ENCODE results near the gene TBCA. TPM values are rescaled to one million over a fixed set of nuclear protein-coding genes. Genes with fewer than 3 reads are reported as not detected.
"Not testable (repeated sequence)": the region's sequence is repeated elsewhere in the genome, so short reads cannot be mapped to it uniquely, and the experiment has no call there.

Gene TBCA
- total and polyA plus RNA-seq, 11 donors, result 108 to 171 (median 132) TPM

- Histone ChIP-seq H3K27me3 (no peaks in the 10 kb centered on the region), H3K9me3 (peaks cover 0 to 3% (median 0%) of the 10 kb centered on the region in 12 donors), H3K27ac (no peak overlapping the region), H3K4me3 (no peak overlapping the region), H3K36me3 (no peaks in the 10 kb centered on the region), H3K4me1 (peaks cover 0 to 26% (median 8%) of the 10 kb centered on the region in 12 donors)
- 85 to 94% (median 92%) methylated on average over 10 of the region's 10 CpGs for WGBS, 4 donors
- DNase-seq, result no peak
- ATAC-seq, result no peak
- no peak for TF ChIP-seq POLR2A (IDR thresholded peaks at IDR 0.05)
- TF ChIP-seq, protein P1, sequence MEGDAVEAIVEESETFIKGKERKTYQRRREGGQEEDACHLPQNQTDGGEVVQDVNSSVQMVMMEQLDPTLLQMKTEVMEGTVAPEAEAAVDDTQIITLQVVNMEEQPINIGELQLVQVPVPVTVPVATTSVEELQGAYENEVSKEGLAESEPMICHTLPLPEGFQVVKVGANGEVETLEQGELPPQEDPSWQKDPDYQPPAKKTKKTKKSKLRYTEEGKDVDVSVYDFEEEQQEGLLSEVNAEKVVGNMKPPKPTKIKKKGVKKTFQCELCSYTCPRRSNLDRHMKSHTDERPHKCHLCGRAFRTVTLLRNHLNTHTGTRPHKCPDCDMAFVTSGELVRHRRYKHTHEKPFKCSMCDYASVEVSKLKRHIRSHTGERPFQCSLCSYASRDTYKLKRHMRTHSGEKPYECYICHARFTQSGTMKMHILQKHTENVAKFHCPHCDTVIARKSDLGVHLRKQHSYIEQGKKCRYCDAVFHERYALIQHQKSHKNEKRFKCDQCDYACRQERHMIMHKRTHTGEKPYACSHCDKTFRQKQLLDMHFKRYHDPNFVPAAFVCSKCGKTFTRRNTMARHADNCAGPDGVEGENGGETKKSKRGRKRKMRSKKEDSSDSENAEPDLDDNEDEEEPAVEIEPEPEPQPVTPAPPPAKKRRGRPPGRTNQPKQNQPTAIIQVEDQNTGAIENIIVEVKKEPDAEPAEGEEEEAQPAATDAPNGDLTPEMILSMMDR (IDR thresholded peaks at IDR 0.05), result no peak
- intact Hi-C loops (cut with DNase I), result no loop called here
Measured at GRCh38 chr5:77758141-77758938, 17.8 kb downstream of the TBCA start.

- Histone ChIP-seq H3K36me3 (no peaks in the 10 kb centered on the region), H3K27me3 (no peaks in the 10 kb centered on the region), H3K9me3 (no peaks in the 10 kb centered on the region), H3K4me1 (peaks cover 0 to 22% (median 0%) of the 10 kb centered on the region in 12 donors), H3K27ac (no peak overlapping the region), H3K4me3 (no peak overlapping the region)
- no peak for DNase-seq
- 89 to 96% (median 94%) methylated on average over 9 of the region's 9 CpGs for WGBS, 4 donors
- TF ChIP-seq POLR2A (IDR thresholded peaks at IDR 0.05), result no peak
- TF ChIP-seq, protein P1 (IDR thresholded peaks at IDR 0.05), result no peak
- intact Hi-C loops (cut with DNase I), result no loop called here
- no peak for ATAC-seq
Measured at GRCh38 chr5:77751328-77752023, 24.7 kb downstream of the TBCA start.

DNA sequence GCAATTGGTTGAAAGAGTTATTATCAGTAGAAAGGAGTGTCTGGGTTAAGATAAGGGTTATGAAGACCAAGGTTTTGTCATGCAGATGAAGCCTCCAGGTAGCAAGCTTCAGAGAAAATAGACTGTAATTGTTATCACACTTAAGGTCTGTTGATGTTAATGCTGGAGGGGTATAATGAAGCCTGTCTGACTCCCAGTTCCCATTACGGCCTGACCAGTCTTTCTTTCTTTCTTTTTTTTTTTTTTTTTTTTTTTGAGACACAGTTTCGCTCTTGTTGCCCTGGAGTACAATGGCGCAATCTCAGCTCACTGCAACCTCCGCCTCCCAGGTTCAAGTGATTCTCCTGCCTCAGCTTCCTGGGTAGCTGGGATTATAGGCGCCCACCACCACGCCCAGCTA is 25.2 kb downstream of the TBCA start:
- H3K27me3 ChIP-seq; H3K36me3 ChIP-seq; DNase-seq; H3K9me3 ChIP-seq; intact Hi-C loops (cut with DNase I); H3K27ac ChIP-seq; ATAC-seq; H3K4me3 ChIP-seq: not testable (repeated sequence)
- H3K4me1 ChIP-seq, result peaks cover 0 to 19% (median 0%) of the 10 kb centered on the region in 12 donors
- WGBS, 4 donors, result 89 to 97% (median 94%) methylated on average over 6 of the region's 6 CpGs

GRCh38 chr5:77748160-77748559 is 28.0 kb downstream of the TBCA start:
- ATAC-seq (no peak), DNase-seq (no peak)
- no peak for TF ChIP-seq POLR2A (IDR thresholded peaks at IDR 0.05)
- TF ChIP-seq, protein P1 (IDR thresholded peaks at IDR 0.05), result no peak
- no peak overlapping the region for H3K27ac ChIP-seq
- H3K4me1 ChIP-seq, result peaks cover 0 to 30% (median 10%) of the 10 kb centered on the region in 12 donors
- intact Hi-C loops (cut with DNase I), result no loop called here
- peaks cover 0 to 6% (median 0%) of the 10 kb centered on the region in 9 donors for H3K36me3 ChIP-seq
- no peaks in the 10 kb centered on the region for H3K27me3 ChIP-seq
- 40 to 50% (median 49%) methylated on average over 2 of the region's 2 CpGs for WGBS, 4 donors
- H3K4me3 ChIP-seq, result no peak overlapping the region
- no peaks in the 10 kb centered on the region for H3K9me3 ChIP-seq

All from heart left ventricle (tissue), 16 donors.